Mammary epithelial cell (primary cell): ENCODE results near the gene SLC23A1.
"Not testable (repeated sequence)": the region's sequence is repeated elsewhere in the genome, so short reads cannot be mapped to it uniquely, and the experiment has no call there.

ENCODE experiments used
- EZH2 ChIP-seq: IDR thresholded peaks from 2 replicates; pipeline ENCODE4 v1.6.1; 2012; ENCODE audit warnings: low read length, inconsistent platforms, borderline replicate concordance
- TF ChIP-seq, protein P1 (sequence below), 2 donors: IDR thresholded peaks in 1 of 2; conservative IDR thresholded peaks in 1 of 2; 2 replicates each; pipeline ENCODE4 v1.5.1; 2011 to 2012; ENCODE audit warnings: inconsistent platforms in 2 of 2, low read length in 2 of 2, mild to moderate bottlenecking in 2 of 2, control low read depth in 1 of 2, low read depth in 1 of 2; ENCODE audit not compliant: insufficient read depth in 1 of 2; ENCODE audit errors: extremely low read depth in 1 of 2

DNA sequence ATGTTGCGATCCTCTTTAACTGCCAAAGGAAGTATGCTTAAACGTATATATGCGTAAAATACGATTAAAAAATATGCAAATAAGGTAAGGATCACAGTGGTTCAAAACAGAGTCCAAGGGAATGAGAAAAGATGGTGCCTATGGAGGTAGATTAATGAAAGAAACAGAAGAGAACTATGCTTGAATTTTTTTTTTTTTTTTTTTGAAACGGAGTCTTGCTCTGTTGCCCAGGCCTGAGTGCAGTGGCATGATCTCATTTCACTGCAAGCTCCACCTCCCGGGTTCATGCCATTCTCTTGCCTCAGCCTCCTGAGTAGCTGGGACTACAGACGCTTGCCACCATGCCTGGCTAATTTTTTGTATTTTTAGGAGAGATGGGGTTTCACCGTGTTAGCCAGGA lies 37.7 kb downstream of the SLC23A1 start:
- TF ChIP-seq, protein P1, sequence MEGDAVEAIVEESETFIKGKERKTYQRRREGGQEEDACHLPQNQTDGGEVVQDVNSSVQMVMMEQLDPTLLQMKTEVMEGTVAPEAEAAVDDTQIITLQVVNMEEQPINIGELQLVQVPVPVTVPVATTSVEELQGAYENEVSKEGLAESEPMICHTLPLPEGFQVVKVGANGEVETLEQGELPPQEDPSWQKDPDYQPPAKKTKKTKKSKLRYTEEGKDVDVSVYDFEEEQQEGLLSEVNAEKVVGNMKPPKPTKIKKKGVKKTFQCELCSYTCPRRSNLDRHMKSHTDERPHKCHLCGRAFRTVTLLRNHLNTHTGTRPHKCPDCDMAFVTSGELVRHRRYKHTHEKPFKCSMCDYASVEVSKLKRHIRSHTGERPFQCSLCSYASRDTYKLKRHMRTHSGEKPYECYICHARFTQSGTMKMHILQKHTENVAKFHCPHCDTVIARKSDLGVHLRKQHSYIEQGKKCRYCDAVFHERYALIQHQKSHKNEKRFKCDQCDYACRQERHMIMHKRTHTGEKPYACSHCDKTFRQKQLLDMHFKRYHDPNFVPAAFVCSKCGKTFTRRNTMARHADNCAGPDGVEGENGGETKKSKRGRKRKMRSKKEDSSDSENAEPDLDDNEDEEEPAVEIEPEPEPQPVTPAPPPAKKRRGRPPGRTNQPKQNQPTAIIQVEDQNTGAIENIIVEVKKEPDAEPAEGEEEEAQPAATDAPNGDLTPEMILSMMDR (conservative IDR thresholded peaks at IDR 0.05 in 1 of 2, IDR thresholded peaks at IDR 0.05 in 1 of 2; ENCODE audit: extremely low read depth in 1 of 2, insufficient read depth in 1 of 2, low read depth in 1 of 2, low read length in 2 of 2) = not testable (repeated sequence)
- TF ChIP-seq EZH2 = not testable (repeated sequence)
